ENCODE measurements around the gene RBM15.
A peak's percentile ranks its signal among the peaks of the same experiment; 100 is the strongest.

RBM15 gene

GRCh38 chr1:110310300-110310699, 28.9 kb upstream of the RBM15 start:
- H3K27me3 Mint-ChIP-seq: no peaks in the 10 kb centered on the region
- no peak overlapping the region for H3K27ac Mint-ChIP-seq
- no peaks in the 10 kb centered on the region for H3K9me3 Mint-ChIP-seq
- peaks cover 5% of the 10 kb centered on the region for H3K4me1 Mint-ChIP-seq
- H3K4me3 Mint-ChIP-seq: no peak overlapping the region
- DNase-seq: no peak
- no peak for ATAC-seq

GRCh38 chr1:110312188-110313121, 26.7 kb upstream of the RBM15 start:
- ATAC-seq (peak; percentile 97), DNase-seq (peak; percentile 66 to 73)
- Mint-ChIP-seq H3K4me3 (no peak overlapping the region), H3K4me1 (peaks cover 5% of the 10 kb centered on the region), H3K27ac (peak overlapping the region in 1 of 2 donors; percentile 85), H3K9me3 (no peaks in the 10 kb centered on the region), H3K27me3 (no peaks in the 10 kb centered on the region)

GRCh38 chr1:110316735-110317134, 22.4 kb upstream of the RBM15 start:
- Mint-ChIP-seq H3K27ac (no peak overlapping the region), H3K27me3 (no peaks in the 10 kb centered on the region), H3K4me3 (no peak overlapping the region), H3K9me3 (peaks cover 0 to 7% of the 10 kb centered on the region in 2 donors), H3K4me1 (peaks cover 5% of the 10 kb centered on the region)
- ATAC-seq (no peak), DNase-seq (no peak)

GRCh38 chr1:110318046-110318445, 21.1 kb upstream of the RBM15 start:
- DNase-seq: no peak
- H3K4me3 Mint-ChIP-seq: no peak overlapping the region
- no peaks in the 10 kb centered on the region for H3K4me1 Mint-ChIP-seq
- peaks cover 0 to 7% of the 10 kb centered on the region in 2 donors for H3K9me3 Mint-ChIP-seq
- H3K27ac Mint-ChIP-seq: peak overlapping the region in 1 of 2 donors; percentile 84
- ATAC-seq: no peak
- H3K27me3 Mint-ChIP-seq: no peaks in the 10 kb centered on the region

GRCh38 chr1:110319332-110320167, 19.6 kb upstream of the RBM15 start:
- Mint-ChIP-seq H3K4me1 (no peaks in the 10 kb centered on the region), H3K27ac (peak overlapping the region; percentile 21 to 73), H3K9me3 (peaks cover 0 to 7% of the 10 kb centered on the region in 2 donors), H3K27me3 (no peaks in the 10 kb centered on the region), H3K4me3 (no peak overlapping the region)
- no peak for ATAC-seq
- DNase-seq: no peak

- no peak overlapping the region for H3K27ac Mint-ChIP-seq
- DNase-seq (no peak), ATAC-seq (no peak)
- peaks cover 0 to 7% of the 10 kb centered on the region in 2 donors for H3K9me3 Mint-ChIP-seq
- no peaks in the 10 kb centered on the region for H3K4me1 Mint-ChIP-seq
- no peaks in the 10 kb centered on the region for H3K27me3 Mint-ChIP-seq
- H3K4me3 Mint-ChIP-seq: no peak overlapping the region
These were observed 19.0 kb upstream of the RBM15 start for GRCh38 chr1:110320168-110320518.

- Mint-ChIP-seq H3K9me3 (peaks cover 0 to 7% of the 10 kb centered on the region in 2 donors), H3K27ac (no peak overlapping the region), H3K27me3 (no peaks in the 10 kb centered on the region), H3K4me1 (no peaks in the 10 kb centered on the region), H3K4me3 (no peak overlapping the region)
- no peak for ATAC-seq
- no peak for DNase-seq
These were observed 18.1 kb upstream of the RBM15 start for GRCh38 chr1:110321045-110321444.

GRCh38 chr1:110321846-110322245, 17.3 kb upstream of the RBM15 start:
- ATAC-seq: no peak
- Mint-ChIP-seq H3K9me3 (peaks cover 0 to 7% of the 10 kb centered on the region in 2 donors), H3K27ac (no peak overlapping the region), H3K4me1 (no peaks in the 10 kb centered on the region), H3K4me3 (no peak overlapping the region), H3K27me3 (no peaks in the 10 kb centered on the region)
- no peak for DNase-seq

- no peak for ATAC-seq
- DNase-seq: no peak
- no peak overlapping the region for H3K27ac Mint-ChIP-seq
- H3K4me3 Mint-ChIP-seq: no peak overlapping the region
- H3K4me1 Mint-ChIP-seq: no peaks in the 10 kb centered on the region
- no peaks in the 10 kb centered on the region for H3K27me3 Mint-ChIP-seq
- peaks cover 0 to 2% of the 10 kb centered on the region in 2 donors for H3K9me3 Mint-ChIP-seq
These were observed 14.5 kb upstream of the RBM15 start for GRCh38 chr1:110324667-110325066.

GRCh38 chr1:110326826-110327225, 12.4 kb upstream of the RBM15 start:
- H3K9me3 Mint-ChIP-seq: no peaks in the 10 kb centered on the region
- H3K27ac Mint-ChIP-seq: no peak overlapping the region
- H3K27me3 Mint-ChIP-seq: no peaks in the 10 kb centered on the region
- H3K4me1 Mint-ChIP-seq: no peaks in the 10 kb centered on the region
- DNase-seq (no peak), ATAC-seq (no peak)
- no peak overlapping the region for H3K4me3 Mint-ChIP-seq

- H3K27ac Mint-ChIP-seq: no peak overlapping the region
- no peaks in the 10 kb centered on the region for H3K27me3 Mint-ChIP-seq
- ATAC-seq (no peak), DNase-seq (no peak)
- no peak overlapping the region for H3K4me3 Mint-ChIP-seq
- H3K9me3 Mint-ChIP-seq: no peaks in the 10 kb centered on the region
- peaks cover 4% of the 10 kb centered on the region for H3K4me1 Mint-ChIP-seq
These were observed 10.9 kb upstream of the RBM15 start for GRCh38 chr1:110328274-110328673.

- ATAC-seq (no peak), DNase-seq (no peak)
- peaks cover 4% of the 10 kb centered on the region for H3K4me1 Mint-ChIP-seq
- no peak overlapping the region for H3K27ac Mint-ChIP-seq
- H3K27me3 Mint-ChIP-seq: no peaks in the 10 kb centered on the region
- H3K4me3 Mint-ChIP-seq: no peak overlapping the region
- no peaks in the 10 kb centered on the region for H3K9me3 Mint-ChIP-seq
These were observed 10.5 kb upstream of the RBM15 start for GRCh38 chr1:110328700-110329099.

GRCh38 chr1:110335265-110335664, 3.9 kb upstream of the RBM15 start:
- no peak for ATAC-seq
- no peak overlapping the region for H3K4me3 Mint-ChIP-seq
- H3K27ac Mint-ChIP-seq: no peak overlapping the region
- H3K4me1 Mint-ChIP-seq: peaks cover 28% of the 10 kb centered on the region
- no peaks in the 10 kb centered on the region for H3K9me3 Mint-ChIP-seq
- H3K27me3 Mint-ChIP-seq: no peaks in the 10 kb centered on the region
- DNase-seq: no peak

GRCh38 chr1:110336300-110337039, 2.7 kb upstream of the RBM15 start:
- DNase-seq (no peak), ATAC-seq (no peak)
- Mint-ChIP-seq H3K4me1 (peaks cover 40% of the 10 kb centered on the region), H3K27ac (peak overlapping the region in 1 of 2 donors; percentile 80), H3K4me3 (peak overlapping the region; percentile 41 to 71), H3K27me3 (no peaks in the 10 kb centered on the region), H3K9me3 (no peaks in the 10 kb centered on the region)

GRCh38 chr1:110337704-110338308, 1.4 kb upstream of the RBM15 start:
- DNase-seq (peak; percentile 33 to 52), ATAC-seq (no peak)
- H3K4me3 Mint-ChIP-seq: no peak overlapping the region
- peak overlapping the region in 1 of 2 donors; percentile 99 for H3K27ac Mint-ChIP-seq
- H3K27me3 Mint-ChIP-seq: no peaks in the 10 kb centered on the region
- no peaks in the 10 kb centered on the region for H3K9me3 Mint-ChIP-seq
- peaks cover 50% of the 10 kb centered on the region for H3K4me1 Mint-ChIP-seq

Data from stimulated activated naive CD8-positive, alpha-beta T cell treated with anti-CD3 and anti-CD28 coated beads, Interleukin-15, amount 100 ng/mL, for 72 hours (primary cell).